ENCODE results near the gene ZNF280B. TPM values are rescaled to one million over a fixed set of nuclear protein-coding genes. Genes with fewer than 3 reads are reported as not detected.

The ZNF280B gene
- total RNA-seq, 1 experiment from 2014 or later, result 5.5 TPM

DNA sequence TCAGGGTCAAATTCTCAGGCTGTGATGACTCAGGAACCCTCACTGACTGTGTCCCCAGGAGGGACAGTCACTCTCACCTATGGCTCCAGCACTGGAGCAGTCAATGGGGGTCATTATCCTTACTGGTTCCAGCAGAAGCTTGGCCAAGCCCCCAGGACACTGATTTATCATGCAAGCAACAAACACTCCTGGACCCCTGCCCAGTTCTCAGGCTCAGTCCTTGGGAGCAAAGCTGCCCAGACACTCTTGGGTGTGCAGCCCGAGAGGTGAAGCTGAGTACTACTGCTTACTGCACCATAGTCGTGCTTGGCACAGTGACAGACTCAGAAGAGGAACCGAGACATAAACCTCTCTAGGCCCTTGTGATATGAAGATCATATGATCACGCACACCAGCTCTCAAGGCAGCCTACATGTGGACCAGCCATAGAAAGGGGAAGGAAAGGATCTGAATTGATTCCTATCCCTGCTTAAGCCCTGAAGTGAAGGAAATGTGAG, 58.2 kb downstream of the ZNF280B start:
- ChIA-PET RAD21 (ENCODE audit: low non-redundant PET in 1 of 2, low total read pairs in 2 of 2, uncharacterized antibody in 2 of 2, unreplicated experiment in 2 of 2) (no interaction called here), POLR2A (no interaction called here), CTCF (interaction anchor here (0.7 to 1.3 kb wide), 3 partner anchors 10 to 18 kb away, joined by 3 to 5 read pairs (median 3); no protein-coding TSS in a partner anchor)
- TF ChIP-seq, protein P1, sequence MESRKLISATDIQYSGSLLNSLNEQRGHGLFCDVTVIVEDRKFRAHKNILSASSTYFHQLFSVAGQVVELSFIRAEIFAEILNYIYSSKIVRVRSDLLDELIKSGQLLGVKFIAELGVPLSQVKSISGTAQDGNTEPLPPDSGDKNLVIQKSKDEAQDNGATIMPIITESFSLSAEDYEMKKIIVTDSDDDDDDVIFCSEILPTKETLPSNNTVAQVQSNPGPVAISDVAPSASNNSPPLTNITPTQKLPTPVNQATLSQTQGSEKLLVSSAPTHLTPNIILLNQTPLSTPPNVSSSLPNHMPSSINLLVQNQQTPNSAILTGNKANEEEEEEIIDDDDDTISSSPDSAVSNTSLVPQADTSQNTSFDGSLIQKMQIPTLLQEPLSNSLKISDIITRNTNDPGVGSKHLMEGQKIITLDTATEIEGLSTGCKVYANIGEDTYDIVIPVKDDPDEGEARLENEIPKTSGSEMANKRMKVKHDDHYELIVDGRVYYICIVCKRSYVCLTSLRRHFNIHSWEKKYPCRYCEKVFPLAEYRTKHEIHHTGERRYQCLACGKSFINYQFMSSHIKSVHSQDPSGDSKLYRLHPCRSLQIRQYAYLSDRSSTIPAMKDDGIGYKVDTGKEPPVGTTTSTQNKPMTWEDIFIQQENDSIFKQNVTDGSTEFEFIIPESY (IDR thresholded peaks at IDR 0.05; ENCODE audit: extremely low read depth, insufficient replicate concordance, low read length), result no peak
- no peak for TF ChIP-seq EZH2phosphoT487 (IDR thresholded peaks at IDR 0.05; ENCODE audit: borderline replicate concordance)
- no peak for TF ChIP-seq ZFX (IDR thresholded peaks at IDR 0.05)
- no peak for TF ChIP-seq SP1 (IDR thresholded peaks at IDR 0.05; ENCODE audit: low read depth)
- TF ChIP-seq, protein P2, sequence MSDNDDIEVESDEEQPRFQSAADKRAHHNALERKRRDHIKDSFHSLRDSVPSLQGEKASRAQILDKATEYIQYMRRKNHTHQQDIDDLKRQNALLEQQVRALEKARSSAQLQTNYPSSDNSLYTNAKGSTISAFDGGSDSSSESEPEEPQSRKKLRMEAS (IDR thresholded peaks at IDR 0.05), result no peak
- no peak for TF ChIP-seq ZNF274 (IDR thresholded peaks at IDR 0.05; ENCODE audit: low read depth, low read length)
- no peak for TF ChIP-seq CBX3 (IDR thresholded peaks at IDR 0.05; ENCODE audit: low read depth)
- TF ChIP-seq YY1 (IDR thresholded peaks at IDR 0.05; ENCODE audit: extremely low read depth, insufficient replicate concordance, low read depth, low read length), result no peak
- TF ChIP-seq JUND (IDR thresholded peaks at IDR 0.05), result no peak
- Histone ChIP-seq H3K27me3 (ENCODE audit: insufficient read depth, low read length) (peaks cover 27% of the 10 kb centered on the region; the same call in 1 of the 2 replicates), H3K79me2 (ENCODE audit: insufficient read depth, low read length) (no peaks in the 10 kb centered on the region), H3K27ac (ENCODE audit: low read depth, low read length) (no peak overlapping the region), H3K9ac (ENCODE audit: low read length) (no peak overlapping the region), H3K4me3 (replicated peaks in 1 of 2; ENCODE audit: low read depth in 1 of 2, low read length in 2 of 2) (no peak overlapping the region), H3K4me1 (ENCODE audit: control insufficient read depth in 1 of 2, insufficient read depth in 2 of 2, low read length in 2 of 2) (no peaks in the 10 kb centered on the region), H3K4me2 (ENCODE audit: low read length) (no peak overlapping the region), H3K9me3 (ENCODE audit: control insufficient read depth in 1 of 2, insufficient read depth in 1 of 2, low read depth in 1 of 2, low read length in 2 of 2) (peaks cover 0 to 12% of the 10 kb centered on the region in 2 experiments; a peak in 1 of 4 replicates), H2AFZ (ENCODE audit: low read depth, low read length, poor library complexity, severe bottlenecking) (no peak overlapping the region), H3K36me3 (ENCODE audit: control insufficient read depth in 1 of 2, insufficient read depth in 2 of 2, low read length in 2 of 2) (no peaks in the 10 kb centered on the region), H4K20me1 (ENCODE audit: insufficient read depth) (no peaks in the 10 kb centered on the region), H3K9me2 (ENCODE audit: insufficient read depth) (no peaks in the 10 kb centered on the region)
- no TSS peak for BruUV-seq (replicated peaks)
- no peak for ATAC-seq
- DNase-seq (ENCODE audit: low read depth, low spot score), result no peak
- intact Hi-C loops (cut with micrococcal nuclease), result no loop called here

Measured in HCT116 (cell line).